NCI-H345 treated with DMSO at 0.1 percent for 48 hours (cell line): ENCODE measurements around the gene CDK5R1.
"Not testable (repeated sequence)": the region's sequence is repeated elsewhere in the genome, so short reads cannot be mapped to it uniquely, and the experiment has no call there.

Experiments used
- DNase-seq: peaks from one replicate; lab custom pipeline; 2025; ENCODE audit not compliant: unreplicated experiment; lab: John Stamatoyannopoulos, UW

Gene CDK5R1

DNA sequence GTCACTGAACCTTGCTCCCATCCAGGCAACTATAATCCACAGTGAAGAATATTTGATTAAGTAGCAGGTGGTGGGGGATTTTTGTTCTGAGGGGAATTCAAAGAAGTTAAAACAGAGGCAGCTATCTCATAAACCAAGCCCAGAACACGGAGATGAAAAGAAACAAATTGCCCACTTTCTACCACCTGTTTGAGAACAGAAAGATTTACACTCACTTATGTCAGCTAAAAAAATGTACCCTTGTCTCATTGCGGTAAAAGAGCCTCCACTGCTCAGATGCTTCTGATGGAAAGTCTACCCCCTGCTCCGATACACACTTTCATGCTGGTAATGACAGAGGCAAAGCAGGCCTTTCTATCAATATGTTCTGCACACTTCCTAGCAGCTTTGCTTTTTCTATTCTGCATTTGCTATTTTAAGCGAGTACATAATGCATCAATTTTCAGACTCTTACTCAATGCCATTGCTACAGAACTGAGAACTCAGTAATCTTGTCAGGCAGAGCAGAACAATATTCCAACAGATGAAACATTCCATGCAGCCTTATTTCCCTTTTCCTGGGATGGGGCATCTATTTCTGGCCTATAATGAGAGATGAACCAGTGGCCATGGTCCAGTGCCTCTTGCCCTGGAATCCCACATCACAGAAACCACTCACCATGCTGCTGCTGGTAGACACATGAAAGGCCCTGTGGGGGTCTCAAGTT lies 29.0 kb downstream of the CDK5R1 start:
- DNase-seq: no peak

DNA sequence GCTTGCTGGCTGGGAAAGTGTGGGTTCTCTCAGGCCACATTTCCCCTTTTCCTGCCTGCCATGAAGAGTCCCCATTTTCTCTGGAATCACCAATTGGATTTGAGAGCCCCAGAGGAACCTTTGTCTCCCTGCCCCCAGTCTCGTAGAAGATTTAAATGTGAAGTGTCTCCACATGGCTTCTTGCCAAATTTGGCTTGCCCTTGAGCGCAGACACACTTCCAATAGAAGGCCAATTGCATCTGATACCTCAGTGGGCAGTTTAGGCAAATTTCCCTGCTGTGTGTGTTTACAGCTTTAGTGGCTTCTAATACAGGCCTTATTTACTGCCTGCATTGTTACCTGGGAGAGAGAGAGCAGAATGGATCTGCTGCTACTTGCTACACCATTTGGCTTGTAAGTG lies 29.7 kb downstream of the CDK5R1 start:
- peak; percentile 94 for DNase-seq

DNA sequence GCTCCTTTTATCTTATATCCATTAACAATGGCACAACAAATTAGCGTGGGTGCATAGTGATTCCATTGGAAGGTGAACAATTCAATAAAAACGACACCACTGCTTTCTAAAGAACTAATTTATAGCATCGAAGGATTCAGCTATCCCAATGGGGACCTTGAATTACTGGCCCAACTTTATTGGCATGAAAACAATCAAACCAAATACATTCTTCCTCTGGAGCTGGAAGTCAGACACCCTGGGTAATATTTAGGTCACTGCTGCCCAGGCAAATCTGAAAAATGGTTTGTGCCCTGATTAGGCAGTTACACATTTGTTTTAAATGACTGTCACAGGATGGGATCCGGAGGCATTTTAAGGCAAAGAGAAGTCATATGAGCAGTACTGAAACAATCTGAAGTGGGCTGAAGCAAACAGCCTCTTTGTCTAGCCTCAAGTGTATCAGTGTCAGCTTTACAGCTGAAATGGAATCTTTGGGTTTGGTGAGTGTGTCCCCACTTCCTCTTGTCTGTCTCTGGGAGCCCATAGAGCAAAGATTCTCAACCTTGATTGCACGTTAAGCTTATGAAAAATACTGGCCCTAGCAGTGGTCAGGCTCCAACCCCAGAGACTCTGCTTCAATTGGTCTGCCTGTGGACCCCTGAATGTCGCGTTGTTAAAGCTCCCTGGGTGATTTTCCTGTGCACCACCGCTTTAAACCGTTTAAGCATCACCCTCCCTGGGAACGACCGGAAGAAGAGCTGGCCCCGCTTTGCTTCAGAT lies 30.3 kb downstream of the CDK5R1 start:
- peak; percentile 25 for DNase-seq

DNA sequence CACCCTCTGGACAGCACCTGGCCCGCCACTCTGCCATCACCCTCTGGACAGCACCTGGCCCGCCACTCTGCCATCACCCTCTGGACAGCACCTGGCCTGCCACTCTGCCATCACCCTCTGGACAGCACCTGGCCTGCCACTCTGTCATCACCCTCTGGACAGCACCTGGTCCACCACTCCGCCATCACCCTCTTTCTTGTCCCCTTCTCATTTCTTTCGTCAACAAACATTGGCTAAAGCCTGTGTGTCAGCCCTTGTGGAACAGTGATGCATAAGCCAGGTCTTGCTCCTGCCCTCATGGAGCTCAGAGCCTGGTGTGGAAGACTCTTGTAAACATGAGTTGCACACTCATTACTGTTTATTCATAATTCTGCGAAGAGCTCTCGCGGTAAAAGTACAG lies 31.2 kb downstream of the CDK5R1 start:
- no peak for DNase-seq

DNA sequence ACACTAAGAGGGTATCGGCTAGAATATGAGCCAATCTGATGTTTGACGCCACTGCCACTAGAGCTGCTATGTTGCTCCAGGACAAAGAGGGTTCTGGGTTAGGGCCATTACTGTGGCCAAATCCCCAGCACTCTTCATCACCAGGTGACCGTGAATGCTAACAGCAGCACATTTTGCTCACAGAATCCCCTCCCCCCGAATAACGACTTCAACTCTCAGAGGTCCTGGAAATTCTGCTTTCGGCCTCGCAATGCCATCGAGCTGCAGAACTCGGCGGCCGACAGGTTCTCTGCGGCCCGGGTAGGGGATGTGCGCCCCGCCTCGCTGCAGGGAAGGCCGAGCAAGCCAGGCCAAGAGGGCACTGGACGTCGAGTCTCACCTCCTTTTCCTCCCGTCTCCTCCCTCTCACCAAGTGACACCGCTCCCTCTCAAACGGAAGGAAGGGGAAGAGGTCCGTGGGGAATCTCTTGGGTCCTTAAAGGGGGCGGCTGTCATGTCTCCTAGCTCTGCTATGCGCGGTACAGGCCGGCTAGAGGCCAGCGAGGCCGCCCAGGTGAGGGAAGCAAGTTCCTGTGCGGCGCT lies 31.9 kb downstream of the CDK5R1 start:
- no peak for DNase-seq

- peak; percentile 64 for DNase-seq
Observed at GRCh38 chr17:32519228-32520103, 32.7 kb downstream of the CDK5R1 start.

GRCh38 chr17:32520104-32520701 lies 33.4 kb downstream of the CDK5R1 start:
- peak; percentile 33 for DNase-seq

DNA sequence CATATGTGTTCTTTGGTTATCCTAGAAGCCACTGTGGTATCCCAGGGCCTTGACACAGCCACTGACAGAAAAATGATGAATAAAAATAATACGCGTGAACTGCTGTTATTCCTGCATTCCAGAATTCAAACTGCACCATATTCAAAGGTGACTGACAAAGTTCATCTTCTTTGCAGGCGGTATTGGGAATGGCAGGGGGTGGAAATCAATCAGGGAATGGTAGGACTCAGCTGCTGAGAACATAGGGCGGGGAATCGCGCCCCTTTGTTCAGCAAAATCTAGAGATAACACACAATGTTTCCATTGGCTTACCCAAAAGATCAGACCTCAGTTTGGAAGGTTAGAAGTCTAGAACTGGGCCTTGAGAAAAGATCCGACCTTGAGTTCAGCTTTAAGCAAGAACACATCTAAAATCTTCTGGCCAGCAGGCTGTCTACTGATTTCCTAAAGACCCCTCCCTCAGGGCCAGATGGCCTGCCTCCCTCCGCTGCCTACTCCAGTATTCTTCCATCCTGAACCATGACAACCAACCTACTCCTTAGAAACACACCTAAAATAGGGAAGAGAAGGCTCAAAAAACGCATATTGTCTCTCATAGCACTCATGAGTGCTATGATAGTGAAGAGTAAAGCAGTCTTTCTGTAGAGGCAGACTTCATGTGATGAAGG lies 34.1 kb downstream of the CDK5R1 start:
- DNase-seq: no peak

- DNase-seq: peak; percentile 6
Observed at GRCh38 chr17:32523017-32523680, 36.4 kb downstream of the CDK5R1 start.

- DNase-seq: no peak
Observed at GRCh38 chr17:32523827-32524552, 37.2 kb downstream of the CDK5R1 start.

- not testable (repeated sequence) for DNase-seq
Observed at GRCh38 chr17:32524553-32524880, 37.7 kb downstream of the CDK5R1 start.

DNA sequence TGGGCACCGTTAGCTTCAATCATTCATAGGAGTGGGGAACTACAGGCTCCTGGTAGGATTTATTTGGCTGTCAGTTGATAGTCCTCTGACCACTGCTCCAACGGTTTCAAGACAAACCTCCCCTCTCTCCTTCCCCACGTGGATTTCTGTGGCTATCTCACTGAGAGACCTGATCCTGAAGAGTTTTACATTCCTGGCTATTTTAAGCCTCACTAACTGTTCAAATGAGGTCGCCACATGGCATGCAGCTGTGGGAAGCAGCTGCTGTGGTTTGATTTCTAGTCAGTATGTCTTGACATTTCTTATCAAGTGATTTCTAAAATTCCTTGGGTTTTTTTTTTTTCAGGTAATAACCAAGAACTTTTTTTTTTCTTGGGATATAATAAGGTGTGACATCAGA lies 38.3 kb downstream of the CDK5R1 start:
- DNase-seq: no peak

DNA sequence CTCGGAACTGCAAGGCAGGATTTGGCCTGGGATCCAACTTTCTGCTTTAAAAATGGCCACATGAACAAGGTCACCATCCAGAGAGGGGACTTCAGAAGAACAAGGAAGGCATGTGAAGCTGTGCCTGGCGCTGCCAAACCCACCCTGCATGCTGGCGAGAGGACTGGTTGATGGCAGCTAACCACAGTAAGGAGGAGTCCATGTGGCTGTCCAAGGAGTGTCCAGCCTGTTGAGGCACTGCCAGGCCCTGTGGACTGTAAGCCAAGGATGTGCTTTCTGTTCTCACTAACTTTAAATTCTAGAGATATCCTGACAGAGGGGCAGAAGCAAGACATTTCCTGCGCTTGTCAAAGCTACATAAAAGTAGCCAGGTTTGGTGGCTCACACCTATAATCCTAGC lies 40.4 kb downstream of the CDK5R1 start:
- DNase-seq: no peak

DNA sequence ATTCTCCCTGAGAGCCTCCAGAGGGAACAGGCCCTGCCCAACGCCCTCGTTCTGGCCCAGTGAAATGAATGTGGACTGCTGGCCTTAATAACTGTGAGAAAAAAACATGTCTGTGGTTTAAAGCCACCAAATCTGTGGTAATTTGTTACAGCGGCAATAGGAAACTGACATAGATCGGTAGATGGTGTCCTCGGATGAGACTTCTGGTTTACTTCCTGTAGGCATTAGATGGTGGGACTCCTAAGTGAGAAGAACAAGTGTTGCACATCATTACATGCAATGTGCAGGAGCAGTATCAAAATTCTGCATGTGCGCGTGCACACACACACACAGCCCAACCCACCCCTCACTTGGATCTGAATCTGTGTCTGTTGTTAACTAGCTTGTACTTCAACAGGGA lies 42.0 kb downstream of the CDK5R1 start:
- no peak for DNase-seq

DNA sequence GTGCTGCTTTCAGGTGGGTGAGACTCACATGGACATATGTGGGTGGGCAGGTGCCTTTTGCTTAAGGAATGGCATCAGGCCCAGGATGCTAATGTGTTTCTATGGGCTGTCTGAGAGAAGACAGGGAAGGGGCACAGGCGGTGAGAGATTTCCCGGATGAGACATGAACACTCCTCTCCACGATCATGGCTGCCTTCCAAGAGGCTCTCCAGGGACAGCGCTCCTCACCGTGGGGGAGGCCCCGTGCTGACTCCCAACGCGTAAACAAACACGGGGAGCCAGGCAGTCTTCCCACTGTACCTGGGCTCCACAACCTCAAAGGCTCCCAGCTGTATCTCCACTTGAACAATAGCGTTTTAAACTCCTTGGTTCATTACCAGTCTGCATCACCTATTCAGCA lies 42.8 kb downstream of the CDK5R1 start:
- peak; percentile 96 for DNase-seq

DNA sequence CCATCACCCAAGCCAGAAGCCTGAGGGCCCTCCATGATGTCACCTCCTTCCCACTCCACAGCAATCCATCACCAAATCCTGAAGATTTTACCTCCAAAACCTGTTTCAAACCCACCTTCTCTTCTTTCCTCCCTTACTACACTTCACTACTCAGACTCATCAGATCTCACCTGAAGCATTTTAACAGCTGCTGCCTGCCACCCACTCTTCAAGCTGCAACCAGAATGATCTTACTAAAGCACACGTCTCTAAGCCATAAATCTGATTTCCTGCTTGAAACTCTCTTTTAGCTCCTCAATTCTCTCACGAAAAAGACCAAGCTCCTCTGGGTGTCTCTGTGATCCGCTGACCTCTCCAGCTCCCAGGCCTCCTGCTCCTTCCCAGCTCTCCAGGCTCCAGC lies 46.5 kb downstream of the CDK5R1 start:
- DNase-seq: no peak

DNA sequence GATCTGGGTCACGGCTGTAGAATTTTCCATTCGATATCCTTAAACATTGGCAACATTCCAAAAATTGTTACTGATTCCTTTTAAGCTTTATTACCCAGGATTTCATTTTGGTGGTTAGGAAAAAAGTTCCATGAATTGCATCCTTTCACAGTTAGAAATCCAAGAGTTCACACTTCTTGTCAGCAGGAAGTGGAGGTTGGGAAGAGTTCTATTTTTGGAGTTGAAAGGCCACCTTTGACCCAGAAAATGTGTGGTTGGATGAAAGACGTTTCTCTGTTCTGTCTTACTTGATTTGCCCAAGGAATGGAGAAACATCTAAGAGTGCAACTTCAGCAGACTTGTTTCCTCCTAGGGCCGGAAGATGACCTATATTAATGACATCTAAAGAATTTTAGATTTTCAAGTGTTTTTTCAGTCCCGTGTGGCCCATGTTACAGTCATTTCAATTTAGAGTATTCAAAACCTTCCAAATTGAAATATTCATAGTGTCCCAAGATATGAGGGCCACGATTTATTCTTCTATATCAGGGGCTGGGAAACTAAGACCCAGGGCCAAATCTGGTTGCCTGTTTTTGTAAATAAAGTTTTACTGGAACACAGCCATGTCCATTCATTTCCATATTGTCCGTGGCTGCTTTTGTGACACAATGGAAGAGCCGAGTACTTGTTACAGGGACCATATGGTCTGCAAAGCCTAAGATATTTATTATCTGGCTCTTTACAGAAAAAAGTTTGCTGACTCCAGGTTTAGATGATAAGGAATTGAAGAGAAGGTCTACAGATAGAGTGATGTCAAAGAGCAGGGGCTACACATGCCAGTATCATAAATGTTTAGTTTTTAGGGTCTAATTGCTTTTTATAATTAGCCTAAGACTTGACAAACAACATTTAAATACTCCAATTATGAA lies 50.2 kb downstream of the CDK5R1 start:
- DNase-seq: no peak
